ENCODE data around the gene HPS4.

- TF ChIP-seq CTCF (IDR thresholded peaks at IDR 0.05), result no peak
- TF ChIP-seq ZFX (IDR thresholded peaks at IDR 0.05; ENCODE audit: borderline replicate concordance), result no peak
Observed at GRCh38 chr22:26433805-26434204, 49.8 kb downstream of the HPS4 start.
